ENCODE results near the gene KIF26B. TPM values are rescaled to one million over a fixed set of nuclear protein-coding genes. Genes with fewer than 3 reads are reported as not detected.

The KIF26B gene
- total and polyA plus RNA-seq, 10 of the 15 experiments (the other 5 are each of a cell fraction or from before 2014, with no cell fraction given) = 0.35 to 11.6 (median 2.2) TPM

- Histone ChIP-seq H2AFZ (ENCODE audit: control insufficient read depth, low read depth, low read length) (no peak overlapping the region), H3K27ac (ENCODE audit: control insufficient read depth, insufficient read depth) (no peak overlapping the region), H3K4me3 (no peak overlapping the region), H3K36me3 (ENCODE audit: control insufficient read depth in 2 of 2, insufficient read depth in 2 of 2, low read length in 1 of 2) (no peaks in the 10 kb centered on the region; a peak in 1 of 4 replicates), H3K9me3 (replicated peaks; ENCODE audit: control insufficient read depth, insufficient read depth, low read length) (no peaks in the 10 kb centered on the region), H3K4me2 (ENCODE audit: control insufficient read depth, insufficient read depth) (no peak overlapping the region), H3K4me1 (ENCODE audit: control insufficient read depth, insufficient read depth, low read length) (no peaks in the 10 kb centered on the region), H3K27me3 (replicated peaks in 1 of 2; ENCODE audit: control insufficient read depth in 2 of 2, insufficient read depth in 2 of 2, low read length in 1 of 2) (no peaks in the 10 kb centered on the region), H3K79me2 (ENCODE audit: control insufficient read depth, insufficient read depth, low read length) (no peaks in the 10 kb centered on the region), H3K9ac (ENCODE audit: control insufficient read depth, insufficient read depth, low read length) (no peak overlapping the region), H4K20me1 (ENCODE audit: control insufficient read depth, insufficient read depth) (no peaks in the 10 kb centered on the region)
- DNase-seq (ENCODE audit: low read depth, low spot score) = no peak
- POLR2A ChIA-PET = no interaction called here
- RAD21 ChIA-PET (ENCODE audit: unreplicated experiment) = no interaction called here
- TF ChIP-seq POLR2A (IDR thresholded peaks at IDR 0.05; ENCODE audit: low read depth, low read length) = no peak
- no peak for TF ChIP-seq ZBTB33 (IDR thresholded peaks at IDR 0.05)
- no peak for TF ChIP-seq CTCF (IDR thresholded peaks at IDR 0.05 in 2 of 3, conservative IDR thresholded peaks at IDR 0.05 in 1 of 3; ENCODE audit: control insufficient read depth in 2 of 3, extremely low read depth in 1 of 3, insufficient read depth in 1 of 3, low read depth in 3 of 3, low read length in 3 of 3)
- TF ChIP-seq RUNX3 (IDR thresholded peaks at IDR 0.05; ENCODE audit: low read length) = no peak
- no peak for TF ChIP-seq TAF1 (IDR thresholded peaks at IDR 0.05; ENCODE audit: borderline replicate concordance, low read depth, low read length)
- no peak for TF ChIP-seq IRF5 (IDR thresholded peaks at IDR 0.05; ENCODE audit: borderline replicate concordance)
- no peak for TF ChIP-seq RB1 (IDR thresholded peaks at IDR 0.05; ENCODE audit: borderline replicate concordance)
- no peak for FAIRE-seq
- SMC1A ChIA-PET (ENCODE audit: uncharacterized antibody, unreplicated experiment) = interaction anchor here (0.7 kb wide), 1 partner anchor 11 kb away, joined by 3 read pairs; no protein-coding TSS in a partner anchor
- no TSS peak for BruUV-seq (replicated peaks)
- ATAC-seq = no peak
- intact Hi-C loops (cut with micrococcal nuclease; ENCODE audit: unreplicated experiment) = no loop called here
- CTCF ChIA-PET = no interaction called here
- WGBS (ENCODE audit: insufficient coverage, insufficient replicate concordance, low lambda C conversion rate, missing lambda C conversion rate) = 91% methylated on average over 37 of the region's 63 CpGs
- in situ Hi-C loops (cut with MboI) = no loop called here
Observed at GRCh38 chr1:245688536-245689453, 534.0 kb downstream of the KIF26B start.
